DOHH2 (cell line): ENCODE measurements around the gene TWSG1.

Experiments
- CTCF ChIP-seq: fragments of 200-600 bp; sonication (generic); IDR thresholded peaks from one replicate; pipeline ENCODE4 v1.5.1; 2014; ENCODE audit warnings: antibody characterized with exemption, mild to moderate bottlenecking, low read depth, low read length; ENCODE audit not compliant: poor library complexity, severe bottlenecking
- EZH2phosphoT487 ChIP-seq: fragments of 200-600 bp; sonication (generic); IDR thresholded peaks from 2 replicates; pipeline ENCODE4 v1.6.1; 2017; ENCODE audit warnings: borderline replicate concordance, mild to moderate bottlenecking, antibody characterized with exemption, low read length, moderate library complexity, mixed read lengths

- TF ChIP-seq CTCF (no peak), EZH2phosphoT487 (no peak)
Observed at GRCh38 chr18:9435041-9435440, 100.5 kb downstream of the TWSG1 start.
